B cell (primary cell): Measurements from ENCODE around the gene PLEKHJ1.

Experiments
- EZH2 ChIP-seq: IDR thresholded peaks from 2 replicates; pipeline ENCODE4 v1.6.1; 2012; ENCODE audit warnings: borderline replicate concordance, low read depth, mild to moderate bottlenecking, moderate library complexity, low read length; ENCODE audit not compliant: insufficient read depth, poor library complexity, severe bottlenecking
- TF ChIP-seq, protein P1 (sequence below): fragments of 200-600 bp; IDR thresholded peaks from one replicate; pipeline ENCODE4 v1.8.0; 2022; ENCODE audit warnings: antibody characterized with exemption, mild to moderate bottlenecking

- no peak for TF ChIP-seq EZH2
- TF ChIP-seq, protein P1, sequence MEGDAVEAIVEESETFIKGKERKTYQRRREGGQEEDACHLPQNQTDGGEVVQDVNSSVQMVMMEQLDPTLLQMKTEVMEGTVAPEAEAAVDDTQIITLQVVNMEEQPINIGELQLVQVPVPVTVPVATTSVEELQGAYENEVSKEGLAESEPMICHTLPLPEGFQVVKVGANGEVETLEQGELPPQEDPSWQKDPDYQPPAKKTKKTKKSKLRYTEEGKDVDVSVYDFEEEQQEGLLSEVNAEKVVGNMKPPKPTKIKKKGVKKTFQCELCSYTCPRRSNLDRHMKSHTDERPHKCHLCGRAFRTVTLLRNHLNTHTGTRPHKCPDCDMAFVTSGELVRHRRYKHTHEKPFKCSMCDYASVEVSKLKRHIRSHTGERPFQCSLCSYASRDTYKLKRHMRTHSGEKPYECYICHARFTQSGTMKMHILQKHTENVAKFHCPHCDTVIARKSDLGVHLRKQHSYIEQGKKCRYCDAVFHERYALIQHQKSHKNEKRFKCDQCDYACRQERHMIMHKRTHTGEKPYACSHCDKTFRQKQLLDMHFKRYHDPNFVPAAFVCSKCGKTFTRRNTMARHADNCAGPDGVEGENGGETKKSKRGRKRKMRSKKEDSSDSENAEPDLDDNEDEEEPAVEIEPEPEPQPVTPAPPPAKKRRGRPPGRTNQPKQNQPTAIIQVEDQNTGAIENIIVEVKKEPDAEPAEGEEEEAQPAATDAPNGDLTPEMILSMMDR = no peak
Measured at GRCh38 chr19:2226840-2227360, 9.2 kb downstream of the PLEKHJ1 start.
